SK-N-SH (cell line): ENCODE results near the gene STIP1. TPM values are rescaled to one million over a fixed set of nuclear protein-coding genes. Genes with fewer than 3 reads are reported as not detected.

Experiments
- CTCF ChIA-PET: fragments of 300-600, 350-600 bp; formaldehyde crosslinking; extraction: SDS; loops from one replicate; lab custom pipeline; 2021; lab: Yijun Ruan, JAX
- POLR2A ChIA-PET: fragments of 350-600 bp; sonication (Branson Sonifier 250); formaldehyde crosslinking; extraction: SDS; loops from one replicate; lab custom pipeline; 2020; ENCODE audit warnings: antibody characterized with exemption, inconsistent platforms; lab: Yijun Ruan, JAX
- DNase-seq: peaks from one replicate; pipeline ENCODE4 v3.0.0; 2012
- H2AFZ ChIP-seq: fragments of 200-600 bp; sonication (generic); 2 replicates; pipeline ENCODE4 v1.8.1; 2016; ENCODE audit warnings: antibody characterized with exemption, mild to moderate bottlenecking, low read depth
- H3F3A ChIP-seq: fragments of 200-600 bp; sonication (generic); replicated peaks from 2 replicates; pipeline ENCODE3; 2016; ENCODE audit warnings: antibody characterized with exemption, mild to moderate bottlenecking; ENCODE audit not compliant: insufficient read depth
- H3K27ac ChIP-seq, 2 experiments: fragments of 200-500 bp in 1 of 2; fragments of 200-600 bp in 1 of 2; sonication (Bioruptor generic) in 1 of 2; sonication (generic), shearing (Covaris generic) in 1 of 2; 2 replicates each; pipeline versions ENCODE4 v1.5.1 to v1.6.1; 2014 to 2016; ENCODE audit warnings: low read depth in 2 of 2, inconsistent platforms in 1 of 2, low read length in 1 of 2, mild to moderate bottlenecking in 1 of 2, mixed read lengths in 1 of 2
- H3K27me3 ChIP-seq: fragments of 200-600 bp; sonication (generic), shearing (Covaris generic); 2 replicates; pipeline ENCODE4 v1.6.1; 2016; ENCODE audit warnings: mixed run types; ENCODE audit not compliant: insufficient read depth
- H3K36me3 ChIP-seq, 2 experiments: fragments of 200-500 bp in 1 of 2; fragments of 200-600 bp in 1 of 2; sonication (Bioruptor generic) in 1 of 2; sonication (generic) in 1 of 2; replicated peaks in 1 of 2; 2 replicates each; pipeline versions ENCODE3 to v1.5.1; 2014 to 2016; ENCODE audit warnings: low read length in 1 of 2, mild to moderate bottlenecking in 1 of 2; ENCODE audit not compliant: insufficient read depth in 2 of 2, control insufficient read depth in 1 of 2
- H3K4me1 ChIP-seq, 2 experiments: fragments of 200-500 bp in 1 of 2; fragments of 200-600 bp in 1 of 2; sonication (Bioruptor generic) in 1 of 2; sonication (generic), shearing (Covaris generic) in 1 of 2; 2 replicates each; pipeline versions ENCODE4 v1.5.1 to v1.6.1; 2014 to 2016; ENCODE audit warnings: low read depth in 1 of 2, low read length in 1 of 2, mixed run types in 1 of 2; ENCODE audit not compliant: insufficient read depth in 2 of 2, control insufficient read depth in 1 of 2
- H3K4me2 ChIP-seq: fragments of 200-600 bp; sonication (generic), shearing (Covaris generic); 2 replicates; pipeline ENCODE4 v1.6.1; 2017; ENCODE audit warnings: mixed run types
- H3K4me3 ChIP-seq, 2 experiments: fragments of 200-500 bp in 1 of 2; fragments of 200-600 bp in 1 of 2; sonication (Bioruptor generic) in 1 of 2; sonication (generic), shearing (Covaris generic) in 1 of 2; 2 replicates each; pipeline versions ENCODE4 v1.5.1 to v1.8.1; 2014 to 2016; ENCODE audit warnings: low read depth in 2 of 2, inconsistent platforms in 1 of 2, low read length in 1 of 2, mild to moderate bottlenecking in 1 of 2, mixed read lengths in 1 of 2, moderate library complexity in 1 of 2
- H3K79me2 ChIP-seq: fragments of 200-600 bp; sonication (generic); 2 replicates; pipeline ENCODE4 v1.8.1; 2017; ENCODE audit warnings: mild to moderate bottlenecking; ENCODE audit not compliant: insufficient read depth
- H3K9ac ChIP-seq: fragments of 200-600 bp; sonication (generic); 2 replicates; pipeline ENCODE4 v1.6.1; 2017; ENCODE audit warnings: mixed run types
- H3K9me2 ChIP-seq: fragments of 200-600 bp; sonication (generic); 2 replicates; pipeline ENCODE4 v1.6.1; 2017; ENCODE audit warnings: mixed run types
- H3K9me3 ChIP-seq: fragments of 200-600 bp; sonication (generic); 2 replicates; pipeline ENCODE4 v1.6.1; 2017; ENCODE audit warnings: mixed run types, mild to moderate bottlenecking, moderate library complexity
- H4K20me1 ChIP-seq: fragments of 200-600 bp; sonication (generic); 2 replicates; pipeline ENCODE4 v1.6.1; 2017; ENCODE audit warnings: mild to moderate bottlenecking, mixed run types; ENCODE audit not compliant: insufficient read depth
- CTCF ChIP-seq: fragments of 200-600 bp; sonication (generic); IDR thresholded peaks from 2 replicates; pipeline ENCODE4 v1.6.1; 2017; ENCODE audit warnings: antibody characterized with exemption, mild to moderate bottlenecking, moderate library complexity
- ELF1 ChIP-seq: IDR thresholded peaks from 2 replicates; pipeline ENCODE4 v1.4.0; 2012
- EP300 ChIP-seq, 2 experiments: IDR thresholded peaks; 2 replicates each; pipeline versions ENCODE4 v1.4.0 to v1.6.1; 2012; ENCODE audit warnings: borderline replicate concordance in 1 of 2, low read depth in 1 of 2, low read length in 1 of 2
- EZH2phosphoT487 ChIP-seq: fragments of 200-600 bp; sonication (generic); IDR thresholded peaks from 2 replicates; pipeline ENCODE4 v1.6.1; 2017; ENCODE audit warnings: low read depth, mixed run types, mild to moderate bottlenecking, antibody characterized with exemption, moderate library complexity, borderline replicate concordance
- FOSL2 ChIP-seq: IDR thresholded peaks from 2 replicates; pipeline ENCODE4 v1.4.0; 2012; ENCODE audit warnings: low read depth, mild to moderate bottlenecking, moderate library complexity, borderline replicate concordance
- FOXJ3 ChIP-seq: sonication (generic); formaldehyde crosslinking; IDR thresholded peaks from 2 replicates; pipeline ENCODE4 v1.5.1; 2020; ENCODE audit warnings: mild to moderate bottlenecking, missing genetic modification reagents
- GATA2 ChIP-seq: sonication (generic); formaldehyde crosslinking; IDR thresholded peaks from 2 replicates; pipeline ENCODE4 v1.5.0; 2020; ENCODE audit warnings: mild to moderate bottlenecking, missing genetic modification reagents
- IRF3 ChIP-seq: fragments of 150-350 bp; IDR thresholded peaks from 2 replicates; pipeline ENCODE4 v1.6.1; 2016; ENCODE audit warnings: mild to moderate bottlenecking, low read depth, low read length
- MAX ChIP-seq: IDR thresholded peaks from 2 replicates; pipeline ENCODE4 v1.4.0; 2012; ENCODE audit warnings: low read depth
- MEF2A ChIP-seq: IDR thresholded peaks from 2 replicates; pipeline ENCODE4 v1.4.0; 2012; ENCODE audit warnings: low read depth, borderline replicate concordance
- NFIC ChIP-seq: IDR thresholded peaks from 2 replicates; pipeline ENCODE4 v1.4.0; 2012; ENCODE audit warnings: borderline replicate concordance
- REST ChIP-seq: IDR thresholded peaks from 2 replicates; pipeline ENCODE4 v1.6.1; 2012; ENCODE audit warnings: mild to moderate bottlenecking, low read depth, low read length, moderate library complexity
- RXRA ChIP-seq: IDR thresholded peaks from 2 replicates; pipeline ENCODE4 v1.4.0; 2012; ENCODE audit warnings: low read depth, mild to moderate bottlenecking, borderline replicate concordance
- SMC3 ChIP-seq: IDR thresholded peaks from 2 replicates; pipeline ENCODE4 v1.6.1; 2012; ENCODE audit warnings: low read depth, low read length, improper control_type of control experiment
- TEAD4 ChIP-seq: IDR thresholded peaks from 2 replicates; pipeline ENCODE4 v1.4.0; 2012; ENCODE audit warnings: mild to moderate bottlenecking, borderline replicate concordance; ENCODE audit not compliant: insufficient read depth
- USF1 ChIP-seq: IDR thresholded peaks from 2 replicates; pipeline ENCODE4 v1.4.0; 2012; ENCODE audit warnings: low read depth, borderline replicate concordance
- USF2 ChIP-seq: fragments of 150-350 bp; IDR thresholded peaks from 2 replicates; pipeline ENCODE4 v1.6.1; 2017; ENCODE audit warnings: antibody characterized with exemption, low read length, low read depth, borderline replicate concordance
- YY1 ChIP-seq: IDR thresholded peaks from 2 replicates; pipeline ENCODE4 v1.4.0; 2012; ENCODE audit warnings: low read depth, mild to moderate bottlenecking
- ZBTB33 ChIP-seq: IDR thresholded peaks from 2 replicates; pipeline ENCODE4 v1.4.0; 2012; ENCODE audit warnings: low read depth, borderline replicate concordance
- WGBS: methylation state at CpG from one replicate; pipeline ENCODE4 v1.1.6; 2017; ENCODE audit warnings: low lambda C conversion rate; 5-methylcytosine and 5-hydroxymethylcytosine counted together
- polyA plus RNA-seq, 3 experiments: library from polyadenylated mRNA; depleted of rRNA; stranded (reverse); fragments of >200 nt; gene quantifications; 2 replicates each; pipeline ENCODE4 v1.2.3, GENCODE V29; 2012

Gene STIP1
- polyA plus RNA-seq, 1 of the 3 experiments (the other 2 are of a cell fraction): 163 TPM

GRCh38 chr11:64178951-64179639 lies 6.9 kb upstream of the STIP1 start:
- Histone ChIP-seq H4K20me1 (no peaks in the 10 kb centered on the region), H3K27ac (no peak overlapping the region), H3K4me2 (no peak overlapping the region), H2AFZ (no peak overlapping the region), H3K27me3 (no peaks in the 10 kb centered on the region), H3K4me1 (peaks cover 14 to 23% of the 10 kb centered on the region in 2 experiments; a peak in 3 of 4 replicates), H3K36me3 (no peaks in the 10 kb centered on the region), H3K9me2 (no peaks in the 10 kb centered on the region), H3F3A (peaks cover 20% of the 10 kb centered on the region), H3K9me3 (no peaks in the 10 kb centered on the region), H3K4me3 (no peak overlapping the region), H3K9ac (no peak overlapping the region), H3K79me2 (peaks cover 27% of the 10 kb centered on the region)
- POLR2A ChIA-PET: no interaction called here
- DNase-seq: no peak
- 95% methylated on average over 12 of the region's 12 CpGs for WGBS
- CTCF ChIA-PET: interaction anchor here (2.8 kb wide), 1 partner anchor 13 kb away, joined by 9 read pairs; the partner anchor contains the start of gene MACROD1
- TF ChIP-seq FOXJ3 (CRISPR knock-in tag) (no peak), REST (no peak), TEAD4 (no peak), ZBTB33 (no peak), FOSL2 (no peak), USF1 (no peak), YY1 (no peak), EP300 (IDR thresholded peaks at IDR 0.05; ENCODE audit: borderline replicate concordance in 1 of 2, low read depth in 1 of 2, low read length in 1 of 2) (no peak), CTCF (no peak), MAX (no peak), IRF3 (no peak), ELF1 (no peak), NFIC (no peak), GATA2 (CRISPR knock-in tag) (no peak), USF2 (no peak), RXRA (no peak), SMC3 (no peak), EZH2phosphoT487 (no peak), MEF2A (no peak)
